ENCODE results near the gene BORCS8. TPM values are rescaled to one million over a fixed set of nuclear protein-coding genes. Genes with fewer than 3 reads are reported as not detected.

Gene BORCS8
- total and polyA plus RNA-seq, 2 experiments from 2014 or later = 24.7 to 38.0 TPM

DNA sequence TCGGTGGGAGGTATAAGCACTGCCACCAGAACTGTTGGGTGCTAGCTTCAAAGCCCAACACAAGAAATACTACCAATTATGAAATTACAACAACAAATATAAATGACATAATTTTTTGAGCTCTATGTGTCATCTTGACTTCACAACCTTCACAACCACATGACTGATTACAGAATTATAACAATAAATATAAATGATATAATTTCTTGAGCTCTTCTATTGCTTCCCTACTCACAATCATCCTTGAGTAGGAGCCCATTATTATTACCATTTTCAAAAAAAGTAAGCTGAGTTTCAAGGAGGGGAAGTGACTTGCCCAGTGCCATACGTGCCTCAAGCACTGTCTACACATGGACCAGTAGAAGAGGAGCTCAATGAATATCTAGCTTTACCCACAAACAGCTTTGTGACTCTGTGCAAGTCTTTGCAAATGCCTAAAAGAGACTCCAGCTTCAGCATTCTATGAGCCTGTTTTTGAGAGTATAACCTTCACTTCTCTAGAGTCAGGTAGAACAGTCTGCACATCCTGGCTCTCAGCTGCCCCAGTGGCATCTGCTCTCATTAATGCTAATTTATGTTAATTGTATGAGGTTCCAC, 42.4 kb upstream of the BORCS8 start:
- Histone ChIP-seq H3K9me3 (ENCODE audit: low read depth) (no peaks in the 10 kb centered on the region), H3K36me3 (no peaks in the 10 kb centered on the region), H3K27ac (no peak overlapping the region), H3K4me3 (no peak overlapping the region), H3K27me3 (no peaks in the 10 kb centered on the region), H3K4me1 (ENCODE audit: low read depth) (no peaks in the 10 kb centered on the region)
- no peak for DNase-seq (ENCODE audit: low read depth in 1 of 2, low spot score in 1 of 2)
- no peak for TF ChIP-seq CTCF (IDR thresholded peaks at IDR 0.05; ENCODE audit: low read depth, low read length)

- TF ChIP-seq CTCF (IDR thresholded peaks at IDR 0.05; ENCODE audit: low read depth, low read length) = no peak
- peaks cover 8% of the 10 kb centered on the region for H3K27me3 ChIP-seq
- no peaks in the 10 kb centered on the region for H3K4me1 ChIP-seq (ENCODE audit: low read depth)
- H3K27ac ChIP-seq = no peak overlapping the region
- no peak overlapping the region for H3K4me3 ChIP-seq
- no peak for DNase-seq (ENCODE audit: low read depth in 1 of 2, low spot score in 1 of 2)
- no peaks in the 10 kb centered on the region for H3K36me3 ChIP-seq
- H3K9me3 ChIP-seq (ENCODE audit: low read depth) = no peaks in the 10 kb centered on the region
These were observed 40.3 kb upstream of the BORCS8 start for GRCh38 chr19:19232261-19232721.

- H3K9me3 ChIP-seq (ENCODE audit: low read depth) = no peaks in the 10 kb centered on the region
- no peaks in the 10 kb centered on the region for H3K4me1 ChIP-seq (ENCODE audit: low read depth)
- no peak for DNase-seq (ENCODE audit: low read depth in 1 of 2, low spot score in 1 of 2)
- no peaks in the 10 kb centered on the region for H3K36me3 ChIP-seq
- H3K4me3 ChIP-seq = no peak overlapping the region
- H3K27me3 ChIP-seq = peaks cover 8% of the 10 kb centered on the region
- no peak overlapping the region for H3K27ac ChIP-seq
- no peak for TF ChIP-seq CTCF (IDR thresholded peaks at IDR 0.05; ENCODE audit: low read depth, low read length)
These were observed 39.0 kb upstream of the BORCS8 start for GRCh38 chr19:19230999-19231398.

DNA sequence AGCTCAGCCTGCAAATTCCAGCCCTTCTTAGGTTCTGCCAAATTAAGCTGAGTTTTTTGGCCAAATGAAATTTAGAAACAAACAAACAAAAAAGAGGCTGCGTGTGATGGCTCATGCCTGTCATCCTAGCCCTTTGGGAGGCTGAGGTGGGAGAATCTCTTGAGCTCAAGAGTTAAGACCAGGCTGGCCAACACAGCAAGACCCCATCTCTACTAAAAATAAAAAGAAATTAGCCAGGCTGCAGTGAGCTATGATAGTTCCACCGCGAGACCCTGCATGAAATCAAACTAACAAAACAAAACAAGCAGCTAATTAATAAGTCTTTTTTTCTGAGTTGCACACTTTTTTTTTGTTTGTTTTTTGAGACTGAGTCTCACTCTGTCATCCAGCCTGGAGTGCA, 37.7 kb upstream of the BORCS8 start:
- Histone ChIP-seq H3K9me3 (ENCODE audit: low read depth) (no peaks in the 10 kb centered on the region), H3K27me3 (peaks cover 16% of the 10 kb centered on the region), H3K4me3 (no peak overlapping the region), H3K4me1 (ENCODE audit: low read depth) (no peaks in the 10 kb centered on the region), H3K27ac (no peak overlapping the region), H3K36me3 (no peaks in the 10 kb centered on the region)
- TF ChIP-seq CTCF (IDR thresholded peaks at IDR 0.05; ENCODE audit: low read depth, low read length) = no peak
- no peak for DNase-seq (ENCODE audit: low read depth in 1 of 2, low spot score in 1 of 2)

DNA sequence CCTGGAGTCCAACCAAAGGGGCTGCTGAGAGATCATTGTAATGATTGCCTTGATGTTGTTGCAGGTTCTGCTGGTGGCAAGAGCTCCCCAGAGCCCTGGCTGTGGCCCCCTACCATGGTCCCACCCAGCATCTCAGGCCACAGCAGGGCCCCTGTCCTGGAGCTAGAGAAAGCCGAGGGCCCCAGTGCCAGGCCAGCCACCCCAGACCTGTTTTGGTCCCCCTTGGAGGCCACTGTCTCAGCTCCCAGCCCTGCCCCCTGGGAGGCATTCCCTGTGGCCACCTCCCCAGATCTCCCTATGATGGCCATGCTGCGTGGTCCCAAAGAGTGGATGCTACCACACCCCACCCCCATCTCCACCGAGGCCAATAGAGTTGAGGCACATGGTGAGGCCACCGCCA, 35.3 kb upstream of the BORCS8 start:
- H3K4me3 ChIP-seq = no peak overlapping the region
- H3K27me3 ChIP-seq = peaks cover 26% of the 10 kb centered on the region

More for the DNA sequence above, 35.3 kb upstream of the BORCS8 start:
- no peak overlapping the region for H3K27ac ChIP-seq
- H3K4me1 ChIP-seq (ENCODE audit: low read depth) = no peaks in the 10 kb centered on the region
- no peaks in the 10 kb centered on the region for H3K36me3 ChIP-seq
- DNase-seq (ENCODE audit: low read depth in 1 of 2, low spot score in 1 of 2) = no peak
- no peaks in the 10 kb centered on the region for H3K9me3 ChIP-seq (ENCODE audit: low read depth)
- TF ChIP-seq CTCF (IDR thresholded peaks at IDR 0.05; ENCODE audit: low read depth, low read length) = no peak
